ENCODE data around the gene GPR153. TPM values are rescaled to one million over a fixed set of nuclear protein-coding genes. Genes with fewer than 3 reads are reported as not detected.

Gene GPR153
- total and polyA plus RNA-seq, 2 donors (not counting 1 experiment from before 2014, with no cell fraction given), result 4.0 to 8.9 TPM

- Histone ChIP-seq H3K79me2 (ENCODE audit: control insufficient read depth, insufficient read depth, low read length) (no peaks in the 10 kb centered on the region), H3K4me1 (ENCODE audit: control insufficient read depth, extremely low read depth, insufficient read depth, low read length) (no peaks in the 10 kb centered on the region), H3K9ac (ENCODE audit: insufficient read depth, low read length) (no peak overlapping the region), H3K27ac (ENCODE audit: insufficient read depth, low read length) (no peak overlapping the region), H2AFZ (ENCODE audit: low read length) (no peak overlapping the region), H3K9me3 (ENCODE audit: control insufficient read depth, insufficient read depth, low read depth, low read length) (no peaks in the 10 kb centered on the region), H3K27me3 (ENCODE audit: control insufficient read depth, insufficient read depth, low read length) (no peaks in the 10 kb centered on the region), H3K4me2 (ENCODE audit: extremely low read depth, insufficient read depth, low read length) (no peak overlapping the region), H4K20me1 (ENCODE audit: control insufficient read depth, extremely low read depth, insufficient read depth, low read length) (no peaks in the 10 kb centered on the region), H3K4me3 (replicated peaks in 1 of 4; ENCODE audit: control extremely low read depth in 1 of 4, insufficient read depth in 1 of 4, low read depth in 3 of 4, low read length in 4 of 4) (no peak overlapping the region), H3K36me3 (ENCODE audit: control insufficient read depth, insufficient read depth, low read length) (no peaks in the 10 kb centered on the region)
- DNase-seq (ENCODE audit: low read depth in 2 of 2), result no peak
- no peak for TF ChIP-seq EZH2 (IDR thresholded peaks at IDR 0.05; ENCODE audit: low read length, missing control alignments)
- no peak for TF ChIP-seq CTCF (conservative IDR thresholded peaks at IDR 0.05 in 1 of 2, IDR thresholded peaks at IDR 0.05 in 1 of 2; ENCODE audit: low read depth in 1 of 2, low read length in 2 of 2)
Measured at GRCh38 chr1:6286266-6286665, 25.4 kb upstream of the GPR153 start.

GRCh38 chr1:6285336-6285735 is 24.4 kb upstream of the GPR153 start:
- TF ChIP-seq EZH2 (IDR thresholded peaks at IDR 0.05; ENCODE audit: low read length, missing control alignments), result no peak
- TF ChIP-seq CTCF (conservative IDR thresholded peaks at IDR 0.05 in 1 of 2, IDR thresholded peaks at IDR 0.05 in 1 of 2; ENCODE audit: low read depth in 1 of 2, low read length in 2 of 2), result no peak
- Histone ChIP-seq H4K20me1 (ENCODE audit: control insufficient read depth, extremely low read depth, insufficient read depth, low read length) (no peaks in the 10 kb centered on the region), H3K79me2 (ENCODE audit: control insufficient read depth, insufficient read depth, low read length) (no peaks in the 10 kb centered on the region), H3K4me1 (ENCODE audit: control insufficient read depth, extremely low read depth, insufficient read depth, low read length) (no peaks in the 10 kb centered on the region), H2AFZ (ENCODE audit: low read length) (no peak overlapping the region), H3K9ac (ENCODE audit: insufficient read depth, low read length) (no peak overlapping the region), H3K27ac (ENCODE audit: insufficient read depth, low read length) (no peak overlapping the region), H3K4me2 (ENCODE audit: extremely low read depth, insufficient read depth, low read length) (no peak overlapping the region), H3K9me3 (ENCODE audit: control insufficient read depth, insufficient read depth, low read depth, low read length) (no peaks in the 10 kb centered on the region), H3K27me3 (ENCODE audit: control insufficient read depth, insufficient read depth, low read length) (no peaks in the 10 kb centered on the region), H3K36me3 (ENCODE audit: control insufficient read depth, insufficient read depth, low read length) (peaks cover 1% of the 10 kb centered on the region), H3K4me3 (replicated peaks in 1 of 4; ENCODE audit: control extremely low read depth in 1 of 4, insufficient read depth in 1 of 4, low read depth in 3 of 4, low read length in 4 of 4) (no peak overlapping the region)
- no peak for DNase-seq (ENCODE audit: low read depth in 2 of 2)

- Histone ChIP-seq H3K27me3 (ENCODE audit: control insufficient read depth, insufficient read depth, low read length) (no peaks in the 10 kb centered on the region), H3K9me3 (ENCODE audit: control insufficient read depth, insufficient read depth, low read depth, low read length) (no peaks in the 10 kb centered on the region), H3K4me3 (replicated peaks in 1 of 4; ENCODE audit: control extremely low read depth in 1 of 4, insufficient read depth in 1 of 4, low read depth in 3 of 4, low read length in 4 of 4) (no peak overlapping the region), H3K9ac (ENCODE audit: insufficient read depth, low read length) (no peak overlapping the region), H3K36me3 (ENCODE audit: control insufficient read depth, insufficient read depth, low read length) (peaks cover 2% of the 10 kb centered on the region), H4K20me1 (ENCODE audit: control insufficient read depth, extremely low read depth, insufficient read depth, low read length) (no peaks in the 10 kb centered on the region), H3K27ac (ENCODE audit: insufficient read depth, low read length) (no peak overlapping the region), H2AFZ (ENCODE audit: low read length) (no peak overlapping the region), H3K4me1 (ENCODE audit: control insufficient read depth, extremely low read depth, insufficient read depth, low read length) (no peaks in the 10 kb centered on the region), H3K4me2 (ENCODE audit: extremely low read depth, insufficient read depth, low read length) (no peak overlapping the region), H3K79me2 (ENCODE audit: control insufficient read depth, insufficient read depth, low read length) (no peaks in the 10 kb centered on the region)
- TF ChIP-seq EZH2 (IDR thresholded peaks at IDR 0.05; ENCODE audit: low read length, missing control alignments), result no peak
- no peak for TF ChIP-seq CTCF (conservative IDR thresholded peaks at IDR 0.05 in 1 of 2, IDR thresholded peaks at IDR 0.05 in 1 of 2; ENCODE audit: low read depth in 1 of 2, low read length in 2 of 2)
- no peak for DNase-seq (ENCODE audit: low read depth in 2 of 2)
Measured at GRCh38 chr1:6282577-6283270, 21.8 kb upstream of the GPR153 start.
